ENCODE measurements around the gene CD34.

Gene CD34

GRCh38 chr1:207871117-207871649, 39.7 kb downstream of the CD34 start:
- DNase-seq, result no peak

DNA sequence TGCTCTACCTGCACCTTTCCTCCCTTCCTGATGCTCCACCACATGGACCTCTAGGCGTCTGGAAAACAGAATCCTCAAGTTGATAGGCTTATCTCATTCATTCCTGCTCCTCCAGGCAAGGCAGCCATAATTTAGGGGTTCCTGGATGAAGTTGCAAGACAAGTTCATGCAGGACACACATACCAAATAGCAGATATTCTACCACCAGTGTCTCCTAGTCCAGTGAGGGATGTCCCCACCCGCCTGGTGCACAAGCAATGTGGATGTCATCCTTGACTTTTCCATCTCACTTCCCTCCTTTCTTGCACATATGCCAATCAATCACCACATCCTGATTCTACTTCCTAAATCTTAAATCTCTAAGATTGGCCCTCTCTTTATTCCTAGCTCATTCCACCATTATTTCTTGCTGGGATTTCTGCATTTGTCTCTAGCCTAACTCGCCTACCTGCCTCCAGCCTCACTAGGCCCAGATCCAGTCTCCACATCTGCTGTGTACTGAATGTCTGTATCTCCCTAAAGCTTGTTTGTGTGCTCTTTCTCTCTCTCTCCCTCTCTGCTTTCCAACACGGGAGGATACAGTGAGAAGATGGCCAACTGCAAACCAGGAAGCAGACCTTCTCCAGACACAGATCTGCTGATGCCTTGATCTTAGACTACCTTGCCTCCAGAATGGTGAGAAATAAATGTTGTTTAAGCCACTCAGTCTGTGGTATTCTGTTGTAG, 40.5 kb downstream of the CD34 start:
- DNase-seq, result no peak

GRCh38 chr1:207869859-207870258, 41.1 kb downstream of the CD34 start:
- no peak for DNase-seq

DNA sequence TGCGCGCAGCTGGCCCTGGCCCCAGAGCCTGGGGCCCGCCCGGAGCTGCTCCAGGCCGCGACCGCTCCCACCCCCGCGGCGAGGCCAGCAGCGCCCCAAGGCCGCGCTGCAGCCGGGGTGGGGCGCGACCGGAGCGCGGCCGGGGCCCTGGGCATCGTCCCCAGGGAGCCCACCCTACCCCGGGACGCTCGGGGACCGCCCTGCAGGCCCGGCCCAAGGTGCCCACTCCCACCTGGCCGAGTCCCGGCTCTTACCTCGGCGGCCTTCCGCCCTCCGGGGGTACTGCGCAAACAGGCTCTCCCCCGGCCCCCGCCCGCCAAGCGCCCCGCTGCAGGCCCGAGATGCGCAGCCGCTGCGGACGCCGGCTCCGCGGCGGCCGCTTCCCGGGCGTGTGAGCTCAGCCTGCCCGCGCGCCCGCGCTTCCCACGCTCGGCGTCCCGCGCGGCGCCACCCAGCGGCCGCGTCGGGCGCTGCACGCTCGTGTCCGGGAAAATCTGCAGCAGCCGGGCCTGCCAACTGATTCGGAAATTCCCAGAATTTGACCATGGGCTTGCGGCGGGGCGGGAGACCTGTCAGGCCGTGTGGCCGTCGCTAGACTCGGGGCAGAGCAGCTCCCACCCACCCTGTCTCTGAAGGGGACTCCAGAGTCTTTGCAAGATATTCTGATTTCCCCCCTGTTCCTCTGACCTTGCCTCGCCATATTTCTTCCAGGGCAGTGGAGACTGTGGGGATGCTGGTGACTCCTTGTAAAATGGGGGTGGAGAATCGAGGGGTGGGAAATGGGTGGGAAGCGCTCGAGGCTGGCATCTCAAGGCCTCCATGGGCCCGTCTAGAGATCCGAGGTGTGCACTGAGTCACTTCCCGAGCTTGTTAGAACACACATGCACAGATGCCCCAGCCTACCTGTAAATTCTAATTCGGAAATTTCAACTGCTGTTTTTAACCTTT, 41.9 kb downstream of the CD34 start:
- DNase-seq, result peak; percentile 95

DNA sequence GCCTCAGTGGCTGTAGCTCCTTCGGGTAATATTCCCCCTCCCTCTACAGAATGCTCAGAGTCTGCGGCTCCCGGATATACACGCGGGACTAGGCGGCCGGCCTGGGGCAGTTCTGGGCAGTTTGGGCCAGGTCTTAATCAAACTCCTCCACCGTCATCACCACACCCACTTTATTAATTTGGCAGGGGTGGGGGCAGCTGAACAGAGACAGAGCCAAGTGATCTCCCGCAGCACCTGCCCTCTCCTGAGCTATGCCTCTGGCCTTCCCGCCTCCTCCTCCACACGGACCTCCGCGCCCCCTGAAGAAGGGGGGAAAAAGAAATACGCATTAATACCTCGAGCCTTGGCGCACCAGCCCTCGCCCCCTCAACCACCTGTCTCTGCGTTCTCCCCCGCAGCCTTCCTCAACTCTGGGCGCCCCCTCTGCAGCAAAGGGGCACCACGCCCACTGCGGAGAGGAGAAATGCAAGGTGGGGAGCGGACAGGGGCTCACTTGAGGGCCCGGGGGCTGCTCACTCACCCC, 42.6 kb downstream of the CD34 start:
- peak; percentile 58 for DNase-seq

DNA sequence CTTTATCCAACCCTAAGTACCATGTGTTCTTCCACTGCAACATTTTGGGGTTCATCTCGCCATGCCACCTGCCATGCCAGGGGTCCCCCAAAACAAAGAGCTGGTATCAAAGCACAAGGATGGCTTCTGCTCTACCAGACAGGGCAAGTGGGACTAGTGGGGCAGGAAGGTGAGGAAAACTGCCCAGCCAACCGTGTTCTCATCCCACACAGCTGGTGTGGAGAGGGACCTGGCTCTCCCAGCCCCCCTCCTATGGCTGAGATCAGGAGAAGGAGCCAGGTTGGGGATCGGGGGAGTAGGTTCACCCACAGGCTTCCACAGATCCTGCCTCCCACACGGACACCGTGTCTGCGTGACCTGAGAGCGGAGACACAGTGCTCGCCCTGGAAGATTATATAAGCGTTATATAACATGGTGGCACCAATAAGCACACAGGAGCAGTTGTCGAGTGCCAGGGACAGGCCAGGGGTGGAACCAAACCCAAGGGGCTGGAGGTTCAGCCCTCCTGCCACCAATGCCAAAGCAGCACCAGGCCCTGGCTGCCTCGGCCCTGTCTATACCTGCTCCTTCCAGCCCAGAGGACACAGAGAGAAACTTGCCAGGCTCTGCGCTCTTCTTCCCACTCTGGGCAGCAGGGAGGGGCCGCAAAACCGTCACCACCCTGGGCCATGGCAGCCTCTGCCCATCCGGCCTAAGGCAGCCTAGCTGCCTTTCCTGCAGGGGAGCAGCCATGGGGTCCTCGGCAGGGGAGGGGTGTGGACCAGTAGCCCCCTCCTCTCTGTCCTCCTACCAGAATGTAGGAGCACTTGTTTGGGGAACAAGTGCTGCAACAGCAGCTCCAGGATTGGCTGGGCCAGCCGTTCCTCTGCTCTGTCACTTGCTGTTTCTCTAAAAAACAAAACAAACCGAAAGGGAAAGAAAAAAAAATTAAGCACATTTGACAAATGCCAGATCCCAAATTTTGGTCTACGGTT, 43.5 kb downstream of the CD34 start:
- no peak for DNase-seq

- no peak for DNase-seq
Measured at GRCh38 chr1:207866471-207867135, 44.3 kb downstream of the CD34 start.

GRCh38 chr1:207863893-207864535, 46.9 kb downstream of the CD34 start:
- DNase-seq, result no peak

DNA sequence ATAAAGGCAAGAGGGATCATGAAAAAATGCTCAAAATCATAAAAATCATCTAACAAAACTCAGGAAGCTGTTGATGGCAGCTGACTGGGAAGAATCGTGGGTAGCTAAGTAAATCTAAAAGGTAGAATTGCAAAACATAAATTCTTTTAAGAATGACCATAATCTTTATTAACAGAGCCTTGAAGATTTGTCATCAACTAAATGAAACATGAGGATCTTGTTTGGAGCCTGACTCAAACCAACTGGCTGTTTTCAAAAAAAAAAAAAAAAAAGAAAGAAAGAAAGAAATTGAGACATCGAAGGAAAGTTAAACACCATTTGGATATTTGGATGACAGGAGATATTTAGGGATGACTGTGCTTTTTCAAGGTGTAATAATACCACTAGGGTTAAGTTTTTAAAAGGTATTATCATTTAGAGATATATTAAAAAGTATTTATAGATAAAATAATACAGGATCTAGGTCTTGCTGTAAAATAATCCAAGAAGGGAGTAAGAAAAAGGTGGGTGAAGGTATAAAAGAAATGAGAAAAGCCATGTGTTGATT, 48.6 kb downstream of the CD34 start:
- no peak for DNase-seq

DNA sequence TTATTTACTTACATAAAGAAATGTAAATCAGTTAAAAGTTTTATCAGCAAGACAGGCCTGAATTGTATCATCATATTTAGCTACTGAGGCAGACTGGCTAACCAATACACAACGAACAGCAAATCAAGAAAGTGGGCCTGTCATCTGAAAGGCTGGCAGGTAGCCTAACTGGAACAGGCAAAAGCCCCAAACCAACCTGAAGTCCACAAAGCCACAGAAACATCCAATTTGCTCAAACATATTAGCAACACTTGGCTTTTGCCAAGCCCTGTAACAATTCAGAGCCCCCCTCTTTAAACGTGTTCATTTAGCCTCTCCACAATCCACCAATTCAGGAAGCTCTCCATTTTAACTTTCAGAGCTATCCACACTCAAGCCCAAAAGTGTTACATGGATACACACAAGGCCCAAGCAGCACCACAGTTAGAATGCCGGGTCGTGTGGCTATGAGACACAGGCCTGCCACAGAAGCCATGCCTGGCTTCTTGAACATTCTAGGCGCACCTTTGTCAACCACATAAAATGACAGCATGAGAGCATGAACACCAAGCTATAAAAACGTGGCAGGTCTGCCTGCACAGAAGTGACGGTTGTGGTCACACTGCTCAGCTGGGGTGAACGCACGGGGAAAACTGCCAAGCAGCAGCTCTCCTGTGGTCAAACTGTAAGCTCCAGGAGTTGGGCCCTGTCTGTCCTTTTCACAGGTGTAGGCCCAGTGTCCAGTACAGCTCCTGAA, 49.3 kb downstream of the CD34 start:
- no peak for DNase-seq

DNA sequence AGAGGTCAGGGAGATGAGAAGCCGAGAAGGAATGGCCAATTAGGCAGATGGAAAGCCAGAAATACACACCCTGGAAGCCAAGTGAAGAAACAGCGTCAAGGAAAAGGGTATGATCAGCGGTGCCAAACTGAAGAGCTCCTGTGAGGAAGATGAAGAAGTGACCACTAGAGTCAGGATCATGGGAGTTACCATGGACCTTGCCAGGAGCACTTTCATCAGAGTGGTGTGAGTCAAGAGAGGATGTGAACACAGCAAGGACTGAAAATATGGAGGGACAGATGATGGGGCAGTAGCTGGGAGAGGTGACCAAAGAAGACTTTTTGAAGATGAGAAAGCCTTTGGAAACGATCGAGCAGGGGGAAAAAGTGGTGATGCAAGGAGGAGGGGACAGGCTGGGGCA, 50.4 kb downstream of the CD34 start:
- DNase-seq, result no peak

GRCh38 chr1:207858806-207859205, 52.1 kb downstream of the CD34 start:
- DNase-seq, result no peak

- no peak for DNase-seq
Measured at GRCh38 chr1:207858281-207858680, 52.6 kb downstream of the CD34 start.

GRCh38 chr1:207857447-207857846, 53.5 kb downstream of the CD34 start:
- DNase-seq, result no peak

- DNase-seq, result no peak
Measured at GRCh38 chr1:207856276-207857023, 54.5 kb downstream of the CD34 start.

- DNase-seq, result no peak
Measured at GRCh38 chr1:207854001-207854400, 56.9 kb downstream of the CD34 start.

DNA sequence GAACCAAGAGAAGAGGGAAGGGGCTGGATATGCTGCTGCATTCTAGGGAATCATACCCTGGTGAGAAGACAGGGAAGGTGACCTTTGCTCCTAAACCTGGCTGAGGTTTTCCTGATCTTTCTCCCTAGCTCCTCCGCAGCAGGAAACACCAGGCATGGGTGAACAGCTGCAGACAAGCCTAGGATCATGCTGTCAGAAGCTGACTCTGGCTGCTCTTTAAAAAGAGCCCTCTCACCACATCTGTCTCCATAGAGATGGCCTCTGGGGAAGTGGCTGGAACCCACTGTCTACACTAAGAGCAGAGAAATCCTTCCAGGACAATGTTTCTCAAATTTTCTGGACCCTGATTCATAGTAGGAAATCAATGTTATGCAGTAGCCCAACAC, 57.6 kb downstream of the CD34 start:
- DNase-seq, result no peak

GRCh38 chr1:207852576-207853371, 58.2 kb downstream of the CD34 start:
- DNase-seq, result no peak

DNA sequence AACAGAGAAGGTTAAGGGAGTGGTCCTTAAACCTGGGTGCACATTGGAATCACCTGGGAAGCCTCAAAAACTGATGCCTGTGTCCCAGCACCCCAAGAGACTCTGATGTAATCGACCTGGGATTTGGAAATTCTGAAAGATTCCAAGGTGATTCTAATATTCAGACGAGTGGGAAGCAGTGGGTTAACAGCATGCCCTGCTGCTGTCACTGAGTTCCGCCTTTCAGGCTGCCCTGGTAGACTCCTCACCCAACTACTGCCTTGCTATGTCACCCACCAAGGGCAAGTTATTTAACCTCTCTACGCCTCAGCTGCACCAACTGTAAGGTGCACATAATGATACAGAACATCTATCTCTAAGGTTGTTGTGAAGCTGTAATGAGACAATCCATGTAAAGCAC, 59.2 kb downstream of the CD34 start:
- DNase-seq, result no peak

All from retina (tissue), 1 donor.